VCaP (cell line): ENCODE measurements around the gene NIM1K.
A peak's percentile ranks its signal among the peaks of the same experiment; 100 is the strongest.

Experiments used
- H3K27ac ChIP-seq: fragments of 450-650 bp; 2 replicates; pipeline ENCODE4 v1.5.1; 2017
- CTCF ChIP-seq: fragments of 450-650 bp; conservative IDR thresholded peaks from 2 replicates; pipeline ENCODE4 v1.5.1; 2017; ENCODE audit warnings: mild to moderate bottlenecking, moderate library complexity

The NIM1K gene

GRCh38 chr5:43309122-43309521 lies 117.1 kb downstream of the NIM1K start:
- TF ChIP-seq CTCF, result no peak

GRCh38 chr5:43309637-43310036 lies 117.6 kb downstream of the NIM1K start:
- peak overlapping the region; percentile 91 for H3K27ac ChIP-seq
- no peak for TF ChIP-seq CTCF

More at GRCh38 chr5:43309122-43309521, 117.1 kb downstream of the NIM1K start:
- peak overlapping the region; percentile 91 for H3K27ac ChIP-seq

GRCh38 chr5:43312076-43312661 lies 120.1 kb downstream of the NIM1K start:
- no peak for TF ChIP-seq CTCF
- peak overlapping the region; percentile 91 for H3K27ac ChIP-seq

GRCh38 chr5:43312699-43313034 lies 120.6 kb downstream of the NIM1K start:
- TF ChIP-seq CTCF, result no peak
- peak overlapping the region; percentile 91 for H3K27ac ChIP-seq

- no peak for TF ChIP-seq CTCF
- peak within 1 kb of the TSS; percentile 91 for H3K27ac ChIP-seq
Measured at GRCh38 chr5:43313035-43313853, 121.2 kb downstream of the NIM1K start, which contains the start of gene HMGCS1. Gene HMGCS1, minus strand, starts transcription at chr5:43313412. Its CDS starts 14,447 bp downstream, at chr5:43298965.

- no peak for TF ChIP-seq CTCF
- peak overlapping the region; percentile 91 for H3K27ac ChIP-seq
Measured at GRCh38 chr5:43313854-43314457, 121.9 kb downstream of the NIM1K start.

- H3K27ac ChIP-seq, result peak overlapping the region; percentile 91; the same call in 1 of the 2 replicates
- no peak for TF ChIP-seq CTCF
Measured at GRCh38 chr5:43314724-43315123, 122.7 kb downstream of the NIM1K start.
